ENCODE results near the gene SNCAIP. TPM values are rescaled to one million over a fixed set of nuclear protein-coding genes. Genes with fewer than 3 reads are reported as not detected.
"Not testable (repeated sequence)": the region's sequence is repeated elsewhere in the genome, so short reads cannot be mapped to it uniquely, and the experiment has no call there.

The SNCAIP gene
- total and polyA plus RNA-seq, 2 donors (not counting 1 experiment from before 2014, with no cell fraction given), result 1.3 to 4.1 TPM

DNA sequence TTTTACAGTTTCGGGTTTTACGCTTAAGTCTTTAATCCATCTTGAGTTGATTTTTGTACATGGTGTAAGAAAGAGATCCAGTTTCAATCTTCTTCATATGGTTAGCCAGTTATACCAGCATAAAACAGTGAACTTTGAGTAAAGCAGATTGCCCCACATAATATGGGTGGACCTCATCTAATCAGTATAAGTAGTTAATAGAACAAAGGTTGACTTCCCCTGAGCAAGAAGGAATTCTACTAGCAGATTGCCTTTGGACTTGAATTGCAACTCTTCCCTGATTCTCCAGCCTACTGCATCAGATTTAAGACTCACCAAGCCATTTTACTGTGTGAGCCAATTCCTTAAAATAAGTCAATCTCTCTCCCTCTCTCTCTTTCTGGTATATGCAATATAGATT is 173.2 kb downstream of the SNCAIP start:
- H3K27ac ChIP-seq (ENCODE audit: insufficient read depth, low read length), result no peak overlapping the region
- no peaks in the 10 kb centered on the region for H4K20me1 ChIP-seq (ENCODE audit: control insufficient read depth, extremely low read depth, insufficient read depth, low read length)
- TF ChIP-seq EZH2 (IDR thresholded peaks at IDR 0.05; ENCODE audit: low read length, missing control alignments), result no peak
- TF ChIP-seq, protein P1, sequence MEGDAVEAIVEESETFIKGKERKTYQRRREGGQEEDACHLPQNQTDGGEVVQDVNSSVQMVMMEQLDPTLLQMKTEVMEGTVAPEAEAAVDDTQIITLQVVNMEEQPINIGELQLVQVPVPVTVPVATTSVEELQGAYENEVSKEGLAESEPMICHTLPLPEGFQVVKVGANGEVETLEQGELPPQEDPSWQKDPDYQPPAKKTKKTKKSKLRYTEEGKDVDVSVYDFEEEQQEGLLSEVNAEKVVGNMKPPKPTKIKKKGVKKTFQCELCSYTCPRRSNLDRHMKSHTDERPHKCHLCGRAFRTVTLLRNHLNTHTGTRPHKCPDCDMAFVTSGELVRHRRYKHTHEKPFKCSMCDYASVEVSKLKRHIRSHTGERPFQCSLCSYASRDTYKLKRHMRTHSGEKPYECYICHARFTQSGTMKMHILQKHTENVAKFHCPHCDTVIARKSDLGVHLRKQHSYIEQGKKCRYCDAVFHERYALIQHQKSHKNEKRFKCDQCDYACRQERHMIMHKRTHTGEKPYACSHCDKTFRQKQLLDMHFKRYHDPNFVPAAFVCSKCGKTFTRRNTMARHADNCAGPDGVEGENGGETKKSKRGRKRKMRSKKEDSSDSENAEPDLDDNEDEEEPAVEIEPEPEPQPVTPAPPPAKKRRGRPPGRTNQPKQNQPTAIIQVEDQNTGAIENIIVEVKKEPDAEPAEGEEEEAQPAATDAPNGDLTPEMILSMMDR (conservative IDR thresholded peaks at IDR 0.05 in 1 of 2, IDR thresholded peaks at IDR 0.05 in 1 of 2; ENCODE audit: low read depth in 1 of 2, low read length in 2 of 2), result no peak

DNA sequence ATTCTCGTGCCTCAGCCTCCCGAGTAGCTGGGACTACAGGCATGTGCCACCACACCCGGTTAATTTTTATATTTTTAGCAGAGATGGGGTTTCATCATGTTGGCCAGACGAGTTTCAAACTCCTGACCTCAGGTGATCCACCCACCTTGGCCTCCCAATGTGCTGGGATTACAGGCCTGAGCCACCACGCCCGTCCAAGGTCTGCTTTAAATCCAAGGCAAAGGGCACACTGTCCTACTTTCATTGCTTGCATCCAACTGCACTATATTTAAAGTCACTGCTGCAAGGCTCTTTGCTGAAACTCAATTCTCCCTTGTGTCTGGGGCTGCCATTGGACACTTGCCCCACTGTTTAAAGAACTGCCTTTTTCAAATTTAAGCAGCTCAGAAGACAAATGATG is 174.6 kb downstream of the SNCAIP start:
- H3K27ac ChIP-seq (ENCODE audit: insufficient read depth, low read length); H3K79me2 ChIP-seq (ENCODE audit: control insufficient read depth, insufficient read depth, low read length); DNase-seq (ENCODE audit: low read depth in 2 of 2); H2AFZ ChIP-seq (ENCODE audit: low read length); H3K27me3 ChIP-seq (ENCODE audit: control insufficient read depth, insufficient read depth, low read length); H3K4me3 ChIP-seq (replicated peaks in 1 of 4; ENCODE audit: control extremely low read depth in 1 of 4, insufficient read depth in 1 of 4, low read depth in 3 of 4, low read length in 4 of 4); H3K4me1 ChIP-seq (ENCODE audit: control insufficient read depth, extremely low read depth, insufficient read depth, low read length); H4K20me1 ChIP-seq (ENCODE audit: control insufficient read depth, extremely low read depth, insufficient read depth, low read length); H3K9me3 ChIP-seq (ENCODE audit: control insufficient read depth, insufficient read depth, low read depth, low read length); H3K36me3 ChIP-seq (ENCODE audit: control insufficient read depth, insufficient read depth, low read length); H3K4me2 ChIP-seq (ENCODE audit: extremely low read depth, insufficient read depth, low read length); H3K9ac ChIP-seq (ENCODE audit: insufficient read depth, low read length): not testable (repeated sequence)

More for the DNA sequence above, 173.2 kb downstream of the SNCAIP start:
- Histone ChIP-seq H3K9ac (ENCODE audit: insufficient read depth, low read length) (no peak overlapping the region), H3K79me2 (ENCODE audit: control insufficient read depth, insufficient read depth, low read length) (no peaks in the 10 kb centered on the region), H3K4me1 (ENCODE audit: control insufficient read depth, extremely low read depth, insufficient read depth, low read length) (no peaks in the 10 kb centered on the region), H3K36me3 (ENCODE audit: control insufficient read depth, insufficient read depth, low read length) (no peaks in the 10 kb centered on the region), H3K9me3 (ENCODE audit: control insufficient read depth, insufficient read depth, low read depth, low read length) (no peaks in the 10 kb centered on the region), H3K4me3 (replicated peaks in 1 of 4; ENCODE audit: control extremely low read depth in 1 of 4, insufficient read depth in 1 of 4, low read depth in 3 of 4, low read length in 4 of 4) (no peak overlapping the region), H2AFZ (ENCODE audit: low read length) (no peak overlapping the region), H3K27me3 (ENCODE audit: control insufficient read depth, insufficient read depth, low read length) (no peaks in the 10 kb centered on the region), H3K4me2 (ENCODE audit: extremely low read depth, insufficient read depth, low read length) (no peak overlapping the region)
- no peak for DNase-seq (ENCODE audit: low read depth in 2 of 2)

DNA sequence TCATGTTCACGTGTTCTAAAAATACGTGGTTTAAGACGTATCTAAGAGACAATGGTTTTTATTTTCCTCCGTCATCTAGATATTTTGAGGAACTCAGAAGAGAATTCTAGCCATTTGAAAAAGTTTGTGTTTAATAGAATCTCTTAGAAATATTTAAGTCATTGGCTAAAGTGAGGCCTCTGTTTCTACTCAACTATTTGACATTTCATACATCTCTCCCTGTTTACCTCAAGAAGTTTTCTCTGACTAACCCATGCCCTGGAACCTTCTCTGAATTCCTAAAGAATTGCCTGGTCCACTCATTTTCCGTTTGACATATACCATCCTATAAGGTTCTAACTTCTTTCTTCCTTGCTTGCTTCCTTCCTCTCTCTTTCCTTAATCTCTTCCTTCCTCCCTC is 178.7 kb downstream of the SNCAIP start:
- Histone ChIP-seq H3K4me2 (ENCODE audit: extremely low read depth, insufficient read depth, low read length) (no peak overlapping the region), H4K20me1 (ENCODE audit: control insufficient read depth, extremely low read depth, insufficient read depth, low read length) (no peaks in the 10 kb centered on the region), H3K4me3 (replicated peaks in 1 of 4; ENCODE audit: control extremely low read depth in 1 of 4, insufficient read depth in 1 of 4, low read depth in 3 of 4, low read length in 4 of 4) (no peak overlapping the region), H3K9me3 (ENCODE audit: control insufficient read depth, insufficient read depth, low read depth, low read length) (no peaks in the 10 kb centered on the region), H3K27ac (ENCODE audit: insufficient read depth, low read length) (no peak overlapping the region), H3K36me3 (ENCODE audit: control insufficient read depth, insufficient read depth, low read length) (no peaks in the 10 kb centered on the region), H3K4me1 (ENCODE audit: control insufficient read depth, extremely low read depth, insufficient read depth, low read length) (no peaks in the 10 kb centered on the region), H3K9ac (ENCODE audit: insufficient read depth, low read length) (no peak overlapping the region), H3K79me2 (ENCODE audit: control insufficient read depth, insufficient read depth, low read length) (no peaks in the 10 kb centered on the region), H3K27me3 (ENCODE audit: control insufficient read depth, insufficient read depth, low read length) (no peaks in the 10 kb centered on the region), H2AFZ (ENCODE audit: low read length) (no peak overlapping the region)
- no peak for TF ChIP-seq EZH2 (IDR thresholded peaks at IDR 0.05; ENCODE audit: low read length, missing control alignments)
- TF ChIP-seq, protein P1 (conservative IDR thresholded peaks at IDR 0.05 in 1 of 2, IDR thresholded peaks at IDR 0.05 in 1 of 2; ENCODE audit: low read depth in 1 of 2, low read length in 2 of 2), result no peak
- DNase-seq (ENCODE audit: low read depth in 2 of 2), result no peak

Data from fibroblast of lung (primary cell).